ENCODE data around the gene MACROH2A1. TPM values are rescaled to one million over a fixed set of nuclear protein-coding genes. Genes with fewer than 3 reads are reported as not detected.

Gene MACROH2A1
- total RNA-seq, 2 experiments from 2014 or later = 159 to 161 TPM

DNA sequence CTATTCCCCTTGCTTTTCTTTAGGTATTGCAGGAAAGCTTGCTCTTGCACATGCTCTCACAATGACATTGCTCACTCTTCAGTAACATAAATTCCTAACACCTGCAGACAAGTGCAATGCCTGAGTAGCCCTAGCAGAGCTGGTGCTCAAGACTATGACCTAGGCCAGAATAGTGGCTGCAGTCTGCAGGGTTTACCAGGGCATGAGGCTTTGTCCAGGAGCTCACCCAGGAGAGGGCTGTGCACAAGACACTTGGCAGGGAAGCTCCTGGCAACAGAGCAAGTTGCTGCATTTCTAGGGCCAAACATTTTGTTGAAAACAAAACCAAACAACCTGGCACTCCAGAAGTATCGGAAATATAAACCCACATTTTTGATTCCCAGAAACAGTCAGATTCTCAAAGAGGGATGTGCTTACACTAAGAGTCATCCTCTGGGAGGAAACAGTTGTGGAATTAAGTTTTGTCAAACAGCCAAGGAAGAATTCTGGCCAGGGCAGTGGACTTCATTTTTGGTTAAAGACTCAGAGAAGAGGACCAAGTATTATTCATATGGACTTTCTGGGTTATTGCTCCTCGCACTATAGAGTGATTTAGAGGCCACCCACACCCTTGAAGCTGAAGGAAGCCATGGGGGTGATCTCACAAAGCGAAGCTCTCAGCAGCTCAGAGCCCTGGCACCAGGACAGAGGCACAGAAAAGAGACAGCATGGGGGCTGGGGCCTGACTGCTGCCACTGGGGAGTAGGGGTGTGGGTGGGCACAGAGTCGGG is 44.9 kb downstream of the MACROH2A1 start:
- POLR2A ChIA-PET = no interaction called here
- intact Hi-C loops (cut with micrococcal nuclease) = no loop called here
- H3K27ac Mint-ChIP-seq = no peak overlapping the region
- H3K4me1 Mint-ChIP-seq (ENCODE audit: low read depth) = no peaks in the 10 kb centered on the region
- peaks cover 43% of the 10 kb centered on the region for H3K36me3 Mint-ChIP-seq
- DNase-seq = no peak
- CTCF ChIA-PET = no interaction called here
- no peak overlapping the region for H3K4me3 Mint-ChIP-seq
- H3K27me3 Mint-ChIP-seq = no peaks in the 10 kb centered on the region
- no peaks in the 10 kb centered on the region for H3K9me3 Mint-ChIP-seq

DNA sequence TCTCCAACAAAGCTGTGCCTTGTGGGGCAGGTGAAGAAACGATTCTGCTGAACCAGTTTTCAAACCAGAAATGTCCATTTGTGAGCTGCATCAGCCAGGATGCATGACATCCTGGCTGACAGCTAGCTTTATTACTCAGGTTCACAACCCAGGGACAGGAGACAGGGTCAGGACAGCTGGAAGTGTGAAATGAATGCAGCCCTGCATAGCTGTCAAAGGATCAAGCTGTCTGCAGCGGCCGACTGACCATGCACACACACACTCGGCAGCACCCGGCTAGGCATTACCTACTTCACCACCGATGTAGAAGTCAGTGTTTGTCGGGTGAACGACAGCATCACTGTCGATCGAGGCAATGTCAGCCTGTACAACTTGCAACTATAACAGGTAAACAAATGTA is 48.5 kb downstream of the MACROH2A1 start:
- H3K4me3 Mint-ChIP-seq = no peak overlapping the region
- no peak overlapping the region for H3K27ac Mint-ChIP-seq

DNA sequence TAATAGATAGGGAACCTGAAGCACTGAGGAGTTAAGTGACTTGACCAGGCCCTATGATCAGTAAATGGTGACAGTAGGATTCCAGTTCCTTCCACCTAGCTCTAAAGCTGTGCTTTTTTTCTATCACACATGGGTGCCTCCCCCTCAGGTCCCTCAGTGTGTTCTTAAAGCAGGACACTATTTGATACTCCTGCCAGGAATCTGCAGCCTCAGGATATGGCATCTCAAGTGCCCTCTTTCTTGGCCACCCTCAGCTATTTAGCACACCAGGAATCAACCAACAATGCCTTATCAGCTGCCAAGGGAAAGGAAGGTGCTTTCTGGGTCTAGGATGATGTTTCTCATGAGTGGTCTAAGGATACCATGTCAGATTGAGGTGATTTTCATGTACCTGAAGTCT is 49.1 kb downstream of the MACROH2A1 start:
- H3K27ac Mint-ChIP-seq = no peak overlapping the region
- ChIA-PET CTCF (no interaction called here), POLR2A (no interaction called here)
- intact Hi-C loops (cut with micrococcal nuclease) = no loop called here
- no peaks in the 10 kb centered on the region for H3K27me3 Mint-ChIP-seq
- no peak overlapping the region for H3K4me3 Mint-ChIP-seq
- peaks cover 31% of the 10 kb centered on the region for H3K36me3 Mint-ChIP-seq
- no peaks in the 10 kb centered on the region for H3K4me1 Mint-ChIP-seq (ENCODE audit: low read depth)
- no peak for DNase-seq
- no peaks in the 10 kb centered on the region for H3K9me3 Mint-ChIP-seq

More for the DNA sequence above, 48.5 kb downstream of the MACROH2A1 start:
- no peaks in the 10 kb centered on the region for H3K27me3 Mint-ChIP-seq
- intact Hi-C loops (cut with micrococcal nuclease) = no loop called here
- no peaks in the 10 kb centered on the region for H3K9me3 Mint-ChIP-seq
- peaks cover 27% of the 10 kb centered on the region for H3K36me3 Mint-ChIP-seq
- CTCF ChIA-PET = no interaction called here
- no peaks in the 10 kb centered on the region for H3K4me1 Mint-ChIP-seq (ENCODE audit: low read depth)
- POLR2A ChIA-PET = no interaction called here
- DNase-seq = no peak

GRCh38 chr5:135349451-135349850 is 49.6 kb downstream of the MACROH2A1 start:
- H3K4me1 Mint-ChIP-seq (ENCODE audit: low read depth) = no peaks in the 10 kb centered on the region
- ChIA-PET CTCF (no interaction called here), POLR2A (no interaction called here)
- no peaks in the 10 kb centered on the region for H3K27me3 Mint-ChIP-seq
- no peaks in the 10 kb centered on the region for H3K9me3 Mint-ChIP-seq
- H3K27ac Mint-ChIP-seq = no peak overlapping the region
- DNase-seq = no peak
- H3K36me3 Mint-ChIP-seq = peaks cover 30% of the 10 kb centered on the region
- intact Hi-C loops (cut with micrococcal nuclease) = no loop called here
- H3K4me3 Mint-ChIP-seq = no peak overlapping the region

DNA sequence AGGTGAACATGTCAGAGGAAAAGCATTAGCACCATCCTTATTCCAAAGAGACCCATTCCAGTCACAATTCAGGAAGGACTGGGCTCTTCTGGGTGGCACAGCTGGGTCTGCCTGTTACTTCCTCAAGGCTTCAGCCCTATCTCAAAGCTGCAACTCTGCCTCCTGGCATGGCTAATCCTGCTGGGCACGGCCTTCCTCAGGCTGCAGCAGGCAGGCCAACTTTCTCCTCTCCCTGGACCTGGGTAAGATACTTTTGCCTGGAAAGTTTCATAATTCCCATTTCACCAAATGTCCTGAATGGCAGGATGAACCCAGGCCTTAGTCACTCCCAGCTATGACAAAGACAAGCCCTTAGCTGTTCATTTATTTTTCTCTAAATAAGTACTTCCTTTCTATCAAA is 50.1 kb downstream of the MACROH2A1 start:
- CTCF ChIA-PET = no interaction called here

DNA sequence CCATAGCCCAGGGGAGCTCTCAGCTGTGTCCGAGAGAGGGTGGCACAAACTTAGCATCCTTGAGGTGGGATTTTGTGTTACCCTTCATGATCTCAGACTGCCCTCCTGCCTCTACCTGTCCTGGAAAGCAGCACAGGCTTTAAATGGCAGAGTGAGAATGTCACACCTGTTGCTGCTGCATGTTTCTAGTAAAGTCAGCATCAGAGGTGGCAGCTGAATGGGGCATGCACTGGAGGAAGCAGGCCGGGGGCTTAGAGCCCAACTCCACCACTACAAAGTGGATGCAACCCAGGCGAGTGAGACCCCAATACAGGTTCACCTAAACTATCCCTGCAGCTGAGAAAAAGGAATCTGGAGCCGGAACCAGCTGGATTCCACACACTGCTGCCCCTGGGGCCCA is 51.6 kb downstream of the MACROH2A1 start:
- Mint-ChIP-seq H3K27ac (no peak overlapping the region), H3K4me3 (no peak overlapping the region), H3K27me3 (no peaks in the 10 kb centered on the region), H3K9me3 (no peaks in the 10 kb centered on the region), H3K4me1 (ENCODE audit: low read depth) (no peaks in the 10 kb centered on the region), H3K36me3 (peaks cover 28% of the 10 kb centered on the region)
- intact Hi-C loops (cut with micrococcal nuclease) = no loop called here
- POLR2A ChIA-PET = no interaction called here
- no peak for DNase-seq
- CTCF ChIA-PET = no interaction called here

More for the DNA sequence above, 50.1 kb downstream of the MACROH2A1 start:
- DNase-seq = no peak
- Mint-ChIP-seq H3K4me3 (no peak overlapping the region), H3K27me3 (no peaks in the 10 kb centered on the region), H3K27ac (no peak overlapping the region), H3K36me3 (peaks cover 28% of the 10 kb centered on the region), H3K4me1 (ENCODE audit: low read depth) (no peaks in the 10 kb centered on the region), H3K9me3 (no peaks in the 10 kb centered on the region)
- POLR2A ChIA-PET = no interaction called here
- intact Hi-C loops (cut with micrococcal nuclease) = no loop called here

- Mint-ChIP-seq H3K4me1 (ENCODE audit: low read depth) (no peaks in the 10 kb centered on the region), H3K27me3 (no peaks in the 10 kb centered on the region), H3K36me3 (peaks cover 32% of the 10 kb centered on the region), H3K27ac (no peak overlapping the region), H3K4me3 (no peak overlapping the region), H3K9me3 (no peaks in the 10 kb centered on the region)
- POLR2A ChIA-PET = no interaction called here
- CTCF ChIA-PET = interaction anchor here (1.0 kb wide), 1 partner anchor 14 kb away, joined by 3 read pairs; no protein-coding TSS in a partner anchor
- intact Hi-C loops (cut with micrococcal nuclease) = no loop called here
- no peak for DNase-seq
These were observed 52.9 kb downstream of the MACROH2A1 start for GRCh38 chr5:135345956-135346731.

- intact Hi-C loops (cut with micrococcal nuclease) = no loop called here
- no peaks in the 10 kb centered on the region for H3K9me3 Mint-ChIP-seq
- ChIA-PET POLR2A (no interaction called here), CTCF (interaction anchor here (1.0 kb wide), 1 partner anchor 81 kb away, joined by 3 read pairs; no protein-coding TSS in a partner anchor)
- no peak overlapping the region for H3K27ac Mint-ChIP-seq
- no peak overlapping the region for H3K4me3 Mint-ChIP-seq
- no peak for DNase-seq
- no peaks in the 10 kb centered on the region for H3K27me3 Mint-ChIP-seq
- no peaks in the 10 kb centered on the region for H3K4me1 Mint-ChIP-seq (ENCODE audit: low read depth)
- H3K36me3 Mint-ChIP-seq = peaks cover 32% of the 10 kb centered on the region
These were observed 54.7 kb downstream of the MACROH2A1 start for GRCh38 chr5:135344349-135344748.

- CTCF ChIA-PET = interaction anchor here (1.0 kb wide), 1 partner anchor 82 kb away, joined by 3 read pairs; no protein-coding TSS in a partner anchor
- no peak for DNase-seq
- Mint-ChIP-seq H3K27ac (no peak overlapping the region), H3K36me3 (peaks cover 30% of the 10 kb centered on the region), H3K9me3 (no peaks in the 10 kb centered on the region), H3K4me3 (no peak overlapping the region), H3K27me3 (no peaks in the 10 kb centered on the region), H3K4me1 (ENCODE audit: low read depth) (no peaks in the 10 kb centered on the region)
- intact Hi-C loops (cut with micrococcal nuclease) = no loop called here
- POLR2A ChIA-PET = no interaction called here
These were observed 55.6 kb downstream of the MACROH2A1 start for GRCh38 chr5:135343413-135343812.

GRCh38 chr5:135342551-135342875 is 56.5 kb downstream of the MACROH2A1 start:
- Mint-ChIP-seq H3K4me3 (no peak overlapping the region), H3K27ac (peak overlapping the region; percentile 15), H3K27me3 (no peaks in the 10 kb centered on the region), H3K36me3 (peaks cover 30% of the 10 kb centered on the region), H3K4me1 (ENCODE audit: low read depth) (no peaks in the 10 kb centered on the region), H3K9me3 (no peaks in the 10 kb centered on the region)
- intact Hi-C loops (cut with micrococcal nuclease) = no loop called here
- ChIA-PET POLR2A (no interaction called here), CTCF (no interaction called here)
- no peak for DNase-seq

DNA sequence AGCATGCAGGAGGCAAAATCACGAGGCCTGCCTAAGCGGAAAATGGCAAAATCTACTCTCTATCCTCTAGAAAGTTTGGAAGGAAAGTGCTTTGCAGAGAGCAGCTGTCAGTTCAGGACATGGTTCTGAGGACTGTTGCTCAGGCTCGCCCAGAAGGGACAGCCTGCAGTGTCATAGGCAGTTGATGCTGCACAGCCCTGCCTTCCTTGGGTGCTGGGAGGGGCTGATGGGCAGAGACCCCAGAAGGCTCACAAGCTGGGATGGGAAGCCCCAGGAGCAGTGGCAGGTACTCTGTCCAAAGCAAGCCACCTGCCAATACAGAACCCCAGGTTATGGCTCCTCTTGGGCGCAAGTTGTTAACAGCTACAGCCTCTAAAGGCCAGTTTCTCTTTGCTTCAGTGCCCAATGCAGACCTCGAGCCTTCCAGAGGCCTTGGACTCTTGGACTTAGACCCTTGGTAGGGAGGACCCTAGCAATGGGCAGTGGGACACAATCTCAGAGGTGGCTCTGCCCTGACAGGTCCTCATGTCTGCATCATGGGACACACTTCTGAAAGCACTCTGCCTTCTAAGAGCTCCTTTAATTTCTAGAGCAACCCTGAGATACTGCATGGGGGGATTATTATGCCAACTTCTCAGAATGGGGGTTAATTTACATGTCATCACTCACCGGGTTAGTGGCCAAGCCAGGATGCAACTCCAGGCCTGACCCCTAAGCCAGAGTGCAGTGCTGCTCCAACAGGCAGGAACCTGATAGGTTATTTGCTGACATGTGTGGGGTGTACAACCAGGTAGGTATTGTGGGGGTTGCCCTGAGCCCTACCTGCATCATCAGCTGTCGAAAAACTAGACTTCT is 57.1 kb downstream of the MACROH2A1 start:
- H3K36me3 Mint-ChIP-seq = peaks cover 31% of the 10 kb centered on the region
- H3K9me3 Mint-ChIP-seq = no peaks in the 10 kb centered on the region
- ChIA-PET CTCF (no interaction called here), POLR2A (no interaction called here)
- intact Hi-C loops (cut with micrococcal nuclease) = no loop called here
- no peak for DNase-seq
- no peaks in the 10 kb centered on the region for H3K4me1 Mint-ChIP-seq (ENCODE audit: low read depth)
- no peak overlapping the region for H3K4me3 Mint-ChIP-seq
- no peaks in the 10 kb centered on the region for H3K27me3 Mint-ChIP-seq
- no peak overlapping the region for H3K27ac Mint-ChIP-seq

DNA sequence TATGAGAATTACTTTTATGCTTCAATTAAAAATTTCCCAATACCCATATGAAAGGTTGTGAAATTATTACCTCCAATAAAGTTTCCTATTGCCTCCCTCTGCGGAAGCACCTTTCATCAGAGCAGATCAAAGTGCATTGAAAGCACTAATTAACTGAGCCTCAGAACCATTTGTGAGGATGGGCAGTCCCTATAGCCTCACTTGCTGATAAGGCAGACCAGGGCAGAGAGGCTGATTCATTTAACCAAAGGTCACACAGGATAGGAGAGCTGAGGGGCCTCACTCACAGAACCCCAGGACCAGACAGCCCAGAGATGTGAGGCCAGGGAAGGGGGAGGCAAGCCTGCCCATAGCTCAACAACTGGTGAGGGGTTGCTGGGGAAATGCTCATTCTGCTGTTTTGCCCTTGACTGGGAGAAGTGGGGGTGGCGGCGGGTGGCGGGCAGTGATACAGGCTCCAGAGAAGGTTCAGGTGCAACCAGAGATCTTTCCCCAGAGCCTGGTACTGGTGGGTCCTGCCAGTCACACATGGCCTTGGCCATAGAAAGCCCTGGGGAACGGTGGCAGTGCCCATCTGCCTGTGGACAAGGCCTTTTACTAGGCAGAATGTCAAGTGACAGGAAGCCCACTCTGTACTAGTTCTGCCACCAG is 57.9 kb downstream of the MACROH2A1 start:
- Mint-ChIP-seq H3K27me3 (no peaks in the 10 kb centered on the region), H3K27ac (no peak overlapping the region), H3K4me1 (ENCODE audit: low read depth) (no peaks in the 10 kb centered on the region), H3K4me3 (no peak overlapping the region), H3K36me3 (peaks cover 34% of the 10 kb centered on the region), H3K9me3 (no peaks in the 10 kb centered on the region)
- intact Hi-C loops (cut with micrococcal nuclease) = no loop called here
- no peak for DNase-seq
- POLR2A ChIA-PET = no interaction called here
- CTCF ChIA-PET = interaction anchor here (1.7 kb wide), 1 partner anchor 85 kb away, joined by 5 read pairs; no protein-coding TSS in a partner anchor

Data from activated CD4-positive, alpha-beta memory T cell treated with anti-CD3 and anti-CD28 coated beads for 36 hours (primary cell).